ENCODE measurements around the gene SNRNP25. TPM values are rescaled to one million over a fixed set of nuclear protein-coding genes. Genes with fewer than 3 reads are reported as not detected.
"Not testable (repeated sequence)": the region's sequence is repeated elsewhere in the genome, so short reads cannot be mapped to it uniquely, and the experiment has no call there.

Gene SNRNP25
- total RNA-seq (2014; rRNA removed; shearing (Covaris generic)): 70.8 and 84.5 TPM in 2 replicates

DNA sequence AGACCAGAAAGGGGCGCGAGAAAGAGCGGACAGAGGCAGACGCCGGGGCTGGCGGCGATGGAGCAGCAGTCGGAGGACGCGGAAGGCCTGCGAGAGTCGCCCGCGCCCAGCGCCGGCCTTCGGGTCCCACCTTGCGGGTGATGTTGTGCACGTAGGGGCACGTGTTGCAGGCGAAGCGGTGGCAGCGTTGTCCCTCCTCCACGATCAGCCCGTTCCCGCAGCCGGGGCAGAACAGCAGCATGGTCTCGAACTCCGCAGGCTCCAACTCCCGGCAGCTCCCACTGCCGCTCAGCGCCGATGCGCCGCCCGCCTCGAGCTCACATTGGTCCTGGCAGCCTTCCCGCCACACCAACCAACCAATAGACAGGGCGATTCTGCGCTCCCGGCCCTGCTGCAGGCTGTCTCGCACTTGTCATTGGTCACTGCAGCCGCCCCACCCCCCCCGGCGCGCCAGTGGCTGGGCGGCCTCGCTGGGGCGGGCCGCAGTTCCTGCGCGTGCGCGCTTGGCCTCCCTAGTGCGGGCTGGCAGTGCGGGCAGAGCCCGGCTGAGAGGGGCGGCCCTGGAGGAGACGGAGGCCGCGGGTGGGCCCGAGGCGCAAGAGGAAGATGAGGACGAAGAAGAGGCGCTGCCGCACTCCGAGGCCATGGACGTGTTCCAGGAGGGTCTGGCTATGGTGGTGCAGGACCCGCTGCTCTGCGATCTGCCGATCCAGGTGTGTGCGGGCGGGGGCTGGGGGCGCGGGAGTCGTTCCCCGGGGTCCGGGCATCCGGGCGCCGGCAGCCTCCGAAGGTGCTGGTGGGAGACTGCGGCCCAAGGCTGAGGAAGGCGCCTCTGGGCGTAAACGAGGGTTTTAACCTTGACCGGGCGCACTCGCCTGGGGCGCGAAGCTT lies at the start of gene SNRNP25, which contains the start of gene POLR3K:
TSS of gene SNRNP25 (plus strand) at position 483 of the 891 bp plus-strand sequence. CDS start at position 672, 189 bp downstream.
TSS of gene POLR3K (minus strand) at position 263 of the 891 bp plus-strand sequence. CDS start at position 241, 22 bp downstream.
- DNase-seq (ENCODE audit: low spot score): peak; percentile 98

DNA sequence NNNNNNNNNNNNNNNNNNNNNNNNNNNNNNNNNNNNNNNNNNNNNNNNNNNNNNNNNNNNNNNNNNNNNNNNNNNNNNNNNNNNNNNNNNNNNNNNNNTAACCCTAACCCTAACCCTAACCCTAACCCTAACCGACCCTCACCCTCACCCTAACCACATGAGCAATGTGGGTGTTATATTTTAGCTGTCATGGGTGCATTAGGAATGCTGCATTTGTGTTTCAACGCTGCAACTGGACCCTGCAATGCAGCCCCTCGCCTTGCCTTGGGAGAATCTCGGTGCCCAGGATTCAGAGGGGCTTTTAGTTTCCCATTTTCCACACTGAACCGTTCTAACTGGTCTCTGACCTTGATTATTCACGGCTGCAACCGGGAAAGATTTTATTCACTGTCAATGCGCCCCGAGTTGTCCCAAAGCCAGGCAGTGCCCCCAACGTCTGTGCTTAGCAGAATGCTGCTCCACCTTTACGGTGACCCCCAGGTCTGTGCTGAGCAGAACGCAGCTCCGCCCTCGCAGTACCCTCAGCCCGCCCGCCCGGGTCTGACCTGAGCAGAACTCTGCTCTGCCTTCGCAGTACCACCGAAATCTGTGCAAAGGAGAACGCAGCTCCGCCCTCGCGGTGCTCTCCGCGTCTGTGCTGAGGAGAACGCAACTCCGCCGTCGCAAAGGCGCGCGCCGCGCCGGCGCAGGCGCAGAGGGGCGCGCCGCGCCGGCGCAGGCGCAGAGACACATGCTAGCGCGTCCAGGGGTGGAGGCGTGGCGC lies 43.5 kb upstream of the SNRNP25 start:
- DNase-seq (ENCODE audit: low spot score): no peak

DNA sequence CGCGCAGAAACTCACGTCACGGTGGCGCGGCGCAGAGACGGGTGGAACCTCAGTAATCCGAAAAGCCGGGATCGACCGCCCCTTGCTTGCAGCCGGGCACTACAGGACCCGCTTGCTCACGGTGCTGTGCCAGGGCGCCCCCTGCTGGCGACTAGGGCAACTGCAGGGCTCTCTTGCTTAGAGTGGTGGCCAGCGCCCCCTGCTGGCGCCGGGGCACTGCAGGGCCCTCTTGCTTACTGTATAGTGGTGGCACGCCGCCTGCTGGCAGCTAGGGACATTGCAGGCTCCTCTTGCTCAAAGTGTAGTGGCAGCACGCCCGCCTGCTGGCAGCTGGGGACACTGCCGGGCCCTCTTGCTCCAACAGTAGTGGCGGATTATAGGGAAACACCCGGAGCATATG lies 42.9 kb upstream of the SNRNP25 start:
- not testable (repeated sequence) for DNase-seq (ENCODE audit: low spot score)

DNA sequence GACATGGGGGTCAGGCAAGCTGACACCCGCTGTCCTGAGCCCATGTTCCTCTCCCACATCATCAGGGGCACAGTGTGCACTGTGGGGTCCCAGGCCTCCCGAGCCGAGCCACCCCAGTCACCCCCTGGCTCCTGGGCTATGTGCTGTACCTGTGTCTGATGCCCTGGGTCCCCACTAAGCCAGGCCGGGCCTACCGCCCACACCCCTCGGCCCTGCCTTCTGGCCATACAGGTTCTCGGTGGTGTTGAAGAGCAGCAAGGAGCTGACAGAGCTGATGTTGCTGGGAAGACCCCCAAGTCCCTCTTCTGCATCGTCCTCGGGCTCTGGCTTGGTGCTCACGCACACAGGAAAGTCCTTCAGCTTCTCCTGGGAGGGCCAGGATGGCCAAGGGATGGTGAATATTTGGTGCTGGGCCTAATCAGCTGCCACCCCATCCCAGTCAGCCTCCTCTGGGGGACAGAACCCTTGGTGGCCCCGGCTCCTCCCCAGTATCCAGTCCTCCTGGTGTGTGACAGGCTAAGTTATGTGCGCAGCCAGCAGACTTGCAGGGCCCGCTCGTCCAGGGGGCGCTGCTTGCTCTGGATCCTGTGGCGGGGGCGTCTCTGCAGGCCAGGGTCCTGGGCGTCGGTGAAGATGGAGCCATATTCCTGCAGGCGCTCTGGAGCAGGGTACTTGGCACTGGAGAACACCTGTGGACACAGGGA lies 36.4 kb upstream of the SNRNP25 start:
- DNase-seq (ENCODE audit: low spot score): not testable (repeated sequence)

DNA sequence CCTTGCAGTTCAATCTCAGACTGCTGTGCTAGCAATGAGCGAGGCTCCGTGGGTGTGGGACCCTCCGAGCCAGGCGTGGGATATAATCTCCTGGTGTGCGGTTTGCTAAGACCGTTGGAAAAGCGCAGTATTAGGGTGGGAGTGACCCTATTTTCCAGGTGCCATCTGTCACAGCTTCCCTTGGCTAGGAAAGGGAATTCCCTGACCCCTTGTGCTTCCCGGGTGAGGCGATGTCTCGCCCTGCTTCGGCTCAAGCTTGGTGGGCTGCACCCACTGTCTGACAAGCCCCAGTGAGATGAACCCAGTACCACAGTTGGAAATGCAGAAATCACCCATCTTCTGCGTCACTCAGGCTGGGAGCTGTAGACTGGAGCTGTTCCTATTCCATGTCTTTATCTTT lies 32.7 kb upstream of the SNRNP25 start:
- DNase-seq (ENCODE audit: low spot score): not testable (repeated sequence)

DNA sequence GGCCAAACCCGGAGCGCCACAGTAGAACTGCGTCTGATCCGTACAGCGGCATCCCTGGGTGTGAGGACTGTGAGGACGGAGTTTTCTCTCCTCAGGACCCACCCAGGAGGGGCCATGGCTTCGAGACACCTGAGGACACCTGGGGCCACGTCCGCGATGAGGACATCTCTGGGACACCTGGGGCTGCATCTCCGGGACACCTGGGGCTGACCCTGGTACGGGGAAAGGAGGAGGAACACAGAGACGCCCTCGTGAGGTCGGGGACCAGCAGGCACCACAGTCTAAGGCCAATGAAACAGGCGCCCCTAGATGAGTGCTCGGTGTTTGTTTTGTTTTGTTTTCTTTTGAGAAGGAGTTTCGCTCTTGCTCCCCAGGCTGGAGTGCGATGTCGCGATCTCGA lies 29.5 kb upstream of the SNRNP25 start:
- DNase-seq (ENCODE audit: low spot score): not testable (repeated sequence)

DNA sequence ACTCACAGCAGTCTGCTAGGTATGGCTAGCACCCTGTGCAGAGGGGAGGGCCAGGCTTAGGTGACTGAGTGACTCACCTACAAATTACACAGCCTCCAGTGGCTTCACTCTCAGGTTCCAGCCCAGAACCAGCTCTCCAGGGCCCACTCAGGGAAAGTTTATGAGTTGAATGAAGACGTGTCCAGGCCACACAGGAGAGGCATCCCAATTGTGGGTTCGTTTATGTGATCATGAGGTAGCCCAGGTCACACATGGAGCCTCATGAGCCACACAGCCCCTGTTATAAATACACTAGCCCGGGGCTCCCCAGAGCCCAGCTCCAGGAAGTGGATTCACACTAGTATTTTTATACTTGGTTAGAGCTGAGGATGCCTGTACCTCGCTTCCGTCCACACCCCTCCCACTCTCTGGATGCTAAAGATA lies 27.7 kb upstream of the SNRNP25 start:
- not testable (repeated sequence) for DNase-seq (ENCODE audit: low spot score)

DNA sequence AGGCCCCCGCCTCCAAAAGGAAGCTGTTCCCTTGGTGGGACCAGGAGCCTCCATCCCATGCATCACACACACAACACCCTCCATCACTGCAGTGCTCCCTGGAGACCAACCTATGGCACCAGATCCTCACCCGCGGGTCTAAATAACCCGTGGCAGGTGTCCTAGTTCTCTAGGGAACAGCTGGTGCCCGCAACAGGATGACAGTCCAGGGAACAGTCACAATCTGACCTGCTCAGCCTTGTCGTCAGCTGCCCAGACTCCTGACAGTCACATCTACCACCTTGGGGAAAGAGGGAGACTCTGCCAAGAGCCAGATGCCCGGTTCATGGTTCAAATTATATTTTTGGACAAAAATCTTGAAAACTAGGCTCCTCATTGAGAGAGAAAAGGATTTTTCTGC lies 23.0 kb upstream of the SNRNP25 start:
- not testable (repeated sequence) for DNase-seq (ENCODE audit: low spot score)

DNA sequence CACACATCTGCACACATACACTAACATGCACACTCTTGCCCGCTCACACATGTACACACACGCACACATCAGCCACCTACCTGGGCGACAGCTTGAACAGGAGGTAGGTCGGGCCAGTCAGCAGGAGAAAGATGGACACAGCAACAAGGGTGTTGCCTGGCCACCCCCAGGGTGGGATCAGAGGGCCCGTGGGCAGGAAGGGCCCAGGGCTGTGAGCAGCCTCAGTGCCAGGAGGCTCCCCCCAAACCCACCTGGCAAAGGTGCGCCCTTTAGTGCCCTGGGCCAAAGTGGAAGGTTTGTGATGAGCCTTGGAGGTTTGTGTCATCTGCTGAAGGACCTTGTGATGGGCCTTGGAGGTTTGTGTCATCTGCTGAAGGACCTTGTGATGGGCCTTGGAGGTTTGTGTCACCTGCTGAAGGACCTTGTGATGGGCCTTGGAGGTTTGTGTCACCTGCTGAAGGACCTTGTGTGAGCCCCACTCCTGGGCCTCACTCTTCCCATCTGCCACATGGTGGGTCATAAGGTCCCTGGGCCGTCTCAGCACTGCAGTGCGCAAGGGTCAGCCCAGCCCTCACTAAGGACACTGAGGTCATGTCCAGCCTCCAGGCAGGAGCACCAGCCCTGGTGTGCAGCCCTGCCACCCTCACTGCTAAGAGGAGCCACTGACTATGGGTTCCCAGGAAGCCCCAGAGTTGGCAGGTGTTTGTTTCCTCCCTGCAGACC lies 20.3 kb upstream of the SNRNP25 start:
- not testable (repeated sequence) for DNase-seq (ENCODE audit: low spot score)

DNA sequence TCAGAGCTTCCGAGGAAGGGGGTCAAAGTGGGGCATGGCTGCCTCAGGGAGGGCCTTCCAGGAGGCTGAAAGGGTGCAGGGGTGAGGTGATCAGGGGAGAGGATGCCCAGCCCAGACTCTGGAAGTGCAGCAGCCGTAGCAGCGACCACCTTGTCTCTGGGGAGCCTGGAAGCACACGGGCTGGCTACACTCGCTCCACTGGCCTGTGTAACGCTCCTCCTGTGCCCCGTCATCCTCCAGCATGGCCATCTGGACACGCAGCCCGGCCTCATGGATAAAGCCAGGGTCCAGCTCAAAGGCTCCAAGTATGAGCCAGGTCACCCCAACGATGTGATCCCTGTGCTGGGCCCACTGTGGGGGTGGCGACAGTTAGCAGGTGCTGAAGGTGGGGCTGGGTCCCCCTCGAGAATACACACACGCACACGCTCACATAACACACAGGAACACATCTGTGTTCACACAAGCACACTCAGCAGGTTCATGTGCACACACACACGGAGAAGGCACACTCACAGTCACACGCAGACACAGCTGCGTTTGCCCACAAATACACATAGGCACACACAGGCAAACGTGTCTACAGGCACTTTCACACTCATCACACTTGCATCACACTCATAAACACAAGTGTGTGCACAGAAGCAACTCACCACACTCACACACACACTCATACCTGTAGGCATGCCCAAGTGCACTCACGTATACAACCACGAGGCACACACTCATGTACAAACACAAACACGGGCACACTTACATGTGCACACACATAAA lies 19.6 kb upstream of the SNRNP25 start:
- no peak for DNase-seq (ENCODE audit: low spot score)

DNA sequence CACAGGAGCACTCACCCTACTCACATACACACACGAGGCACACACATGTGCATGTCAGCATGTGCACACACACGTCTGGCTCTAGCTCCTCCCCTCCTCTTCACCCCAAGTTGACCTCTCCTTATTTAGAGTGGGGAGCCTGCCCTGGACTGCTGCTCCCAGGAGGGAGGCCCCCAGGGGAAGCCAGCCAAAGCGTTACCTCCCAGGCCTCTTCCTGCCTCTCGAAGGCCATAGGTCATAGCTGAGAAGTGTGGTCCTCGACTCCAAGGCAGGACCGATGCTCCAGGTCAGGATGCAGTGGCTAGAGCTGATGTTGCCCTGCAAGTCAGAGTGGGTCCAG lies 19.0 kb upstream of the SNRNP25 start:
- no peak for DNase-seq (ENCODE audit: low spot score)

DNA sequence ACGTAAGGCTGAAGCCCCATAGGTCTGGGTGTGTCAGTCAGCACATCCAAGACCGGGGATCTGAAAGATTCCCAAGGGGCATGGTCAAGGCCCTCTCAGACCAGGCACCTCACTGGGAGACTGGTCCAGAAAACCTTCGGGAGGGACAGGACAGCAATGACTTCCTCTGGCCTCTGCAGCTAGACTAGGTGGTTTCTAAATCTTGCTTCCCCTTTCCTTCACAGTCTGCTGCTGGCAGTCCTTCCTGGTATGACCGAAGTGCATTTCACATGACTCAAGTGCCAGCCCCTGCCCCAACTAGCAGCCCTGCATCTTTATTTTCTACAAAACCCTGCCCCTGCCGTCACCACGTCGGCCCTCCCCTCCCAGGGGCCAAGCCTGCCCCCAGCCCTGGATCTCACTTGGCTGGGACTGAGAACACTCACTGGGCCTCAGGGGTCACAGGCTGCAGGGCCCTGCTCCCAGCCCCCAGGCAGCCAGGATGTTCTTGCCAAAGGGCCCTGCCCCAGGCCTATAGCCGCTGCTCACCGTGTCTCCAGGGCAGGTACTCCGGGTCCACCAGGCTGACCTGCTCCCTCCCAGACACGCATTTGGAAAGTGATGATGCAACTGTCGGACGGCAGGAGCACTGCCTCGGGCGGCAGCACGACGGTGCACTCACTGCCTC lies 18.5 kb upstream of the SNRNP25 start:
- no peak for DNase-seq (ENCODE audit: low spot score)

DNA sequence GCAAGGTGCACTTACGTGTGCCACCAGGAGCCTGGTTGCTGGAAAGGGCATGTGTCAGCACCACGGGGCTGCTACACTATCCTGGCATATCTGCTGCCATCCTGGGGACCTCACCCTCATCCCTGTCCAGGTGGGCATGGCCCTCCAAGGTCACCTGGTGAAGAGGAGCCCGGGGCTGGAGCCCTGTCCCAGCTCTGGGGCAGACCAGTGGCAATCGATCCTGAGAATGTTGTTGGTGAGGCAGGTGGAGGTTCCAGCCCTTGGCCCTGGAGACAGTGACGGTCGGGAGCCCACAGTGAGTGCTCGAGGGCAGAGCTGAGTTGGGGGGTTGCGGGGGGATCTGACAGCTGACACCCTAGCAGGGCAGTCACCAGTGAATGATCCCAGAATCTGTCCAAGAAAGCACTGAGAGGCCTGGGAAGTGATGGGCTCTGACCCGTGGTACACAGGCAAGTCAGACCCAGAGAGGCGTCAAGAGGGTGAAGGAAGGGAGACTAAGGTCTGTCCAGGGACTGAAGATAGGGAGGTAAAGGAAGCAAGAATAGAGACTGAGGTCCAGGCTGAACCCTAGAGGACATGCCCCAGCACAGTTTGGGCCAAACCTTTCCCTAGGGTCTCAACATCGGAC lies 17.8 kb upstream of the SNRNP25 start:
- DNase-seq (ENCODE audit: low spot score): no peak

DNA sequence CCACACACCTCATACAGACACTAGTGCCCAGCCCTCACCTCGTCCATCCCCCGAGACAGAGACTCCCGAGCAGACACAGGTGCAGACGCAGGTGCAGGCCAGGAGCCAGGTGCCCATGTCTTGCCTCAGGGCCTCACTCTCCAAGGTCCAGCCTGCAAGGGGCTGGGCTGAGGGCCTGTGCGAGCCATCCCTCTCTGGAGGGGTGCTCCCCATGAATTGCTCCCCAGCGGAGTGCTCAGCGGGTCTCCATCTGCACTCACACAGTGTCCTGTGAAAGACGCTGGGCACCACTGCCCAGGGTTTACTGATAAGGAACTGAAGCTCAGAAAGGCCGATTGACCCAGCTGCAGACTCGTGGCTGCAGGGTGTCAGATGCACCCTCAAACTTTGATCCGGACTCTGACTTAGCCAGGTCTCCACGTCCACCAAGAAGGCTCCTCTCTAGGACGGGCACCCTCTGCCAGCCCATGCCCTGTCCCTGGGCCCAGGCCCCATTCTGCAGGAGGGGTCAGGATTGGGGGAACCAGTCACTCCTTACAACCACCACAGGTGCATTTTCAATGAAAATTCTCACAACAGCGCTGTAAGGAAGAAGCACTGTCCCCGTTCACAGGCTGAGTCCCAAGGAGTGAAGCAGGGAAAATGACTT lies 17.2 kb upstream of the SNRNP25 start:
- no peak for DNase-seq (ENCODE audit: low spot score)

DNA sequence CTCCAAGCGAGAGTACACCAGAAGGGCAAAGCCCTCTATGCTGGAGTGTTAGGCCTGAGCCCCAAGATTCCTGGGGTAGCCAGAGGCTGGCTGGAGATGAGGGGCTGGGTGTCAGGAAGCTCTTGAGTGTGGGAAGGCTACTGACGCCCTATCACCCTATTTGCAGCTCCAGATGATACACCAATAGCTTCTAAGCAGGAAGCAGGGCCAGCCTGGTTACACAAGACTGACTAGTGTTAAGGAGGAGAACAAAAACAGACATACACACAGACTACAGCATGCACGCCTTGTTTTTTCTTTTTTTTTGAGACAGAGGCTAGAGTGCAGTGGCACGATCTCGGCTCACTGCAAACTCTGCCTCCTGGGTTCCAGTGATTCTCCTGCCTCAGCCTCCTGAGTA lies 16.1 kb upstream of the SNRNP25 start:
- no peak for DNase-seq (ENCODE audit: low spot score)

DNA sequence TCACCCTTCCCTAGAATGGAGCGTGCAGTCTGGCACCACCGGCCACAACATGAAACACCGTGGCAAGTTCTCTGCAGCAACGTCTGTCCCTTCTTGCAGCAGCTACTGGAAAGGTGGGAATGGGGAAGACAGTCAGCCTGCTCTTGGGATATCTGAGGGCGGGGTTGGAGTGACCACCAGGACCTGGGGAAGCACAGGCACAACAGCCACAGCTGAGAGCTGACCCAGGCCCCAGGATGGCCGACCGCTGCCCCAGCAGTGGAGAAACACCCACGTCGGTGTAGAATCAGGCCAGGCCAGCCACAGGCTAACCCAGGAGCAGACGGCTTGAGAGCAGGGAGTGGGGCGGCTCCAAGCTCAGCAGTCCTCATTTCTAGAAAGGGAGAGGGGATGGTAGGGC lies 15.4 kb upstream of the SNRNP25 start:
- DNase-seq (ENCODE audit: low spot score): not testable (repeated sequence)

DNA sequence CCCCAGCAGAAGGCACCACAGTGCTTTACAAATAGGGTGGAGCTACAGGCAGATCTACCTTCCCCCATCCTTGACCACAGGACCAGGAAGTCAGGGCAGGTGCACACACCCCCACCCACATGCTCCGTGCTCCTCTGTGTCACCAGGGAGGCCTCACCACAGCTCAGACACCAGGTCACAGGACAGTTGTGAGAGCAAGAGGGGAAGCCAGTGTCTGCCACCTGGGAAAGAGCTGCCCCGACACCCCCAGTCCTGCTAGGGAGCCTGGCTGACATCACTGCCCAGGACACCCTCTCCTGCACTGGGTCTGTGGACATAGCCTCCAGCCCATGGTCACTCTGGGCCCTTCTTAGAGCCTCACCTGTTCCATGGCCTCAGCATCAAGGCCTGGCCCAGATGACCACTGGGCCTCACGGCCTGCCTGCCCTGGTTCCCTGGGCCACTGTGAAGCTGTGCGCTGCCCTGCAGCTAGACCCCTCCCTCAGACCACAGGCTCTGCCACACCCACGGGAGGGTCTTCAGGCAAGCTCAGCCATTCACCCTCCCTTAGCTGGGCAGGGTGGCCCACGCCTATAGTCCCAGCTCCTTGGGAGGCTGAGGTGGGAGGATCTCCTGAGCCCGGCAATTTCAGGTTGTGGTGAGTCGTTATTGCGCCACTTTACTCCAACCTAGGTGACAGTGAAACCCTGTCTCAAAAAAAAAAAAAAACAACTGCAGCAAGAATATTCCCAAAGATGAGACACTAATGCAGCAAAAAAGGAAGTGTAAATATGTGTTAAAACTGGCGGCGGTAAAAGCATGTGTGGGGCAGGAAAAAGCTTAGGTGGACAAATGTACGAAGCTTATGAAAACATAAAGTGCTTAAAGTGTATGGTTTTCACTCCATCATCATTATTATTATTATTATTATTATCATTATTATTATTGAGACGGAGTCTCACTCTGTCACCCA lies 14.4 kb upstream of the SNRNP25 start:
- no peak for DNase-seq (ENCODE audit: low spot score)

Data from A172 (cell line).